CD4-positive, alpha-beta T cell treated with Interleukin-2 at 100 ng/mL for 4 hours (primary cell): ENCODE data around the gene DNLZ.

Experiments used
- DNase-seq: peaks from one replicate; pipeline ENCODE4 v3.0.0-alpha.2; 2020; ENCODE audit warnings: low spot score

Gene DNLZ

GRCh38 chr9:136316896-136317676 lies 46.5 kb downstream of the DNLZ start:
- DNase-seq, result no peak

GRCh38 chr9:136316271-136316751 lies 47.2 kb downstream of the DNLZ start:
- peak; percentile 42 for DNase-seq

- no peak for DNase-seq
Measured at GRCh38 chr9:136314944-136315343, 48.6 kb downstream of the DNLZ start.

GRCh38 chr9:136314056-136314416 lies 49.5 kb downstream of the DNLZ start:
- DNase-seq, result no peak

- no peak for DNase-seq
Measured at GRCh38 chr9:136313111-136314055, 50.2 kb downstream of the DNLZ start.

- DNase-seq, result peak; percentile 35
Measured at GRCh38 chr9:136312436-136312835, 51.1 kb downstream of the DNLZ start.

- DNase-seq, result no peak
Measured at GRCh38 chr9:136312009-136312375, 51.6 kb downstream of the DNLZ start.

GRCh38 chr9:136311051-136312008 lies 52.2 kb downstream of the DNLZ start:
- DNase-seq, result no peak

GRCh38 chr9:136310273-136311030 lies 53.1 kb downstream of the DNLZ start:
- no peak for DNase-seq

- DNase-seq, result no peak
Measured at GRCh38 chr9:136309806-136310220, 53.7 kb downstream of the DNLZ start.
